Hepatocyte (in vitro differentiated cells): ENCODE data around the gene BAIAP2L1. TPM values are rescaled to one million over a fixed set of nuclear protein-coding genes. Genes with fewer than 3 reads are reported as not detected.

Experiments used
- DNase-seq: peaks from one replicate; pipeline ENCODE4 v3.0.0-alpha.2; 2016; ENCODE audit warnings: low spot score
- H2AFZ ChIP-seq: fragments of 200-600 bp; sonication (generic); 2 replicates; pipeline ENCODE4 v1.6.0; 2016; ENCODE audit warnings: antibody characterized with exemption, mild to moderate bottlenecking
- H3K27ac ChIP-seq: fragments of 200-600 bp; sonication (generic); 2 replicates; pipeline ENCODE4 v1.5.1; 2016; ENCODE audit warnings: mild to moderate bottlenecking
- H3K27me3 ChIP-seq: fragments of 200-600 bp; sonication (generic); 2 replicates; pipeline ENCODE4 v1.6.1; 2016
- H3K36me3 ChIP-seq: fragments of 200-600 bp; sonication (generic); replicated peaks from 2 replicates; pipeline ENCODE4 v1.5.1; 2016; ENCODE audit warnings: low read depth; ENCODE audit not compliant: insufficient read depth
- H3K4me1 ChIP-seq: fragments of 200-600 bp; sonication (generic); 2 replicates; pipeline ENCODE4 v1.5.1; 2016; ENCODE audit warnings: mild to moderate bottlenecking, moderate library complexity; ENCODE audit not compliant: insufficient read depth
- H3K4me2 ChIP-seq: fragments of 200-600 bp; sonication (generic); 2 replicates; pipeline ENCODE4 v1.6.0; 2016
- H3K4me3 ChIP-seq: fragments of 200-600 bp; sonication (generic); 2 replicates; pipeline ENCODE4 v1.5.1; 2016; ENCODE audit warnings: mild to moderate bottlenecking
- H3K79me2 ChIP-seq: fragments of 200-600 bp; sonication (generic); 2 replicates; pipeline ENCODE4 v1.6.0; 2017; ENCODE audit warnings: mild to moderate bottlenecking
- H3K9me2 ChIP-seq: fragments of 200-600 bp; sonication (generic); replicated peaks from 2 replicates; pipeline ENCODE4 v1.6.0; 2017; ENCODE audit warnings: mild to moderate bottlenecking; ENCODE audit not compliant: insufficient read depth
- H3K9me3 ChIP-seq: fragments of 200-600 bp; sonication (generic); 2 replicates; pipeline ENCODE4 v1.5.1; 2016; ENCODE audit warnings: low read depth, mild to moderate bottlenecking
- H4K20me1 ChIP-seq: fragments of 200-600 bp; sonication (generic); 2 replicates; pipeline ENCODE4 v1.6.0; 2016; ENCODE audit warnings: mild to moderate bottlenecking; ENCODE audit not compliant: insufficient read depth, poor library complexity, severe bottlenecking
- EZH2 ChIP-seq: fragments of 200-600 bp; sonication (generic); IDR thresholded peaks from 2 replicates; pipeline ENCODE4 v1.6.1; 2016; ENCODE audit warnings: antibody characterized with exemption, mild to moderate bottlenecking, borderline replicate concordance
- EZH2phosphoT487 ChIP-seq: fragments of 200-600 bp; sonication (generic); IDR thresholded peaks from one replicate; pipeline ENCODE4 v1.6.1; 2018; ENCODE audit warnings: antibody characterized with exemption, mild to moderate bottlenecking, low read depth, moderate library complexity; ENCODE audit not compliant: unreplicated experiment, severe bottlenecking
- WGBS: methylation state at CpG from one replicate; pipeline ENCODE4 v1.1.6; 2016; ENCODE audit warnings: low lambda C conversion rate; ENCODE audit errors: missing lambda C conversion rate; 5-methylcytosine and 5-hydroxymethylcytosine counted together
- polyA plus RNA-seq: library from polyadenylated mRNA; unstranded; fragments of >200 nt; fragmentation: Nextera tagmentation; extraction: Ambion mirVana; gene quantifications from 2 replicates; pipeline ENCODE4 v1.2.1, GENCODE V29; 2016
- total RNA-seq: library from RNA; depleted of rRNA; stranded (reverse); fragments of >200 nt; gene quantifications from 2 replicates; pipeline ENCODE4 v1.2.3, GENCODE V29; 2014
- TF ChIP-seq, protein P1 (sequence below): fragments of 200-600 bp; sonication (generic); IDR thresholded peaks from 2 replicates; pipeline ENCODE4 v1.5.1; 2016; ENCODE audit warnings: antibody characterized with exemption, mild to moderate bottlenecking; ENCODE audit not compliant: poor library complexity

The BAIAP2L1 gene
- total and polyA plus RNA-seq, 2 experiments from 2014 or later, result 25.4 to 32.0 TPM

GRCh38 chr7:98334081-98334480, 66.8 kb downstream of the BAIAP2L1 start:
- no peak overlapping the region for H2AFZ ChIP-seq
- H3K9me2 ChIP-seq, result no peaks in the 10 kb centered on the region
- no peaks in the 10 kb centered on the region for H3K36me3 ChIP-seq
- no peak overlapping the region for H3K27ac ChIP-seq
- H3K4me3 ChIP-seq, result no peak overlapping the region
- H3K4me1 ChIP-seq, result peaks cover 12% of the 10 kb centered on the region
- H3K27me3 ChIP-seq, result no peaks in the 10 kb centered on the region
- H4K20me1 ChIP-seq, result no peaks in the 10 kb centered on the region
- no peak overlapping the region for H3K4me2 ChIP-seq
- no peak for DNase-seq
- WGBS, result 50% methylated on average over 1 of the region's 1 CpG
- no peaks in the 10 kb centered on the region for H3K9me3 ChIP-seq
- H3K79me2 ChIP-seq, result peaks cover 2% of the 10 kb centered on the region
- TF ChIP-seq, protein P1, sequence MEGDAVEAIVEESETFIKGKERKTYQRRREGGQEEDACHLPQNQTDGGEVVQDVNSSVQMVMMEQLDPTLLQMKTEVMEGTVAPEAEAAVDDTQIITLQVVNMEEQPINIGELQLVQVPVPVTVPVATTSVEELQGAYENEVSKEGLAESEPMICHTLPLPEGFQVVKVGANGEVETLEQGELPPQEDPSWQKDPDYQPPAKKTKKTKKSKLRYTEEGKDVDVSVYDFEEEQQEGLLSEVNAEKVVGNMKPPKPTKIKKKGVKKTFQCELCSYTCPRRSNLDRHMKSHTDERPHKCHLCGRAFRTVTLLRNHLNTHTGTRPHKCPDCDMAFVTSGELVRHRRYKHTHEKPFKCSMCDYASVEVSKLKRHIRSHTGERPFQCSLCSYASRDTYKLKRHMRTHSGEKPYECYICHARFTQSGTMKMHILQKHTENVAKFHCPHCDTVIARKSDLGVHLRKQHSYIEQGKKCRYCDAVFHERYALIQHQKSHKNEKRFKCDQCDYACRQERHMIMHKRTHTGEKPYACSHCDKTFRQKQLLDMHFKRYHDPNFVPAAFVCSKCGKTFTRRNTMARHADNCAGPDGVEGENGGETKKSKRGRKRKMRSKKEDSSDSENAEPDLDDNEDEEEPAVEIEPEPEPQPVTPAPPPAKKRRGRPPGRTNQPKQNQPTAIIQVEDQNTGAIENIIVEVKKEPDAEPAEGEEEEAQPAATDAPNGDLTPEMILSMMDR, result no peak
- no peak for TF ChIP-seq EZH2phosphoT487
- no peak for TF ChIP-seq EZH2

GRCh38 chr7:98330926-98331529, 69.9 kb downstream of the BAIAP2L1 start:
- H3K79me2 ChIP-seq, result peaks cover 16% of the 10 kb centered on the region

DNA sequence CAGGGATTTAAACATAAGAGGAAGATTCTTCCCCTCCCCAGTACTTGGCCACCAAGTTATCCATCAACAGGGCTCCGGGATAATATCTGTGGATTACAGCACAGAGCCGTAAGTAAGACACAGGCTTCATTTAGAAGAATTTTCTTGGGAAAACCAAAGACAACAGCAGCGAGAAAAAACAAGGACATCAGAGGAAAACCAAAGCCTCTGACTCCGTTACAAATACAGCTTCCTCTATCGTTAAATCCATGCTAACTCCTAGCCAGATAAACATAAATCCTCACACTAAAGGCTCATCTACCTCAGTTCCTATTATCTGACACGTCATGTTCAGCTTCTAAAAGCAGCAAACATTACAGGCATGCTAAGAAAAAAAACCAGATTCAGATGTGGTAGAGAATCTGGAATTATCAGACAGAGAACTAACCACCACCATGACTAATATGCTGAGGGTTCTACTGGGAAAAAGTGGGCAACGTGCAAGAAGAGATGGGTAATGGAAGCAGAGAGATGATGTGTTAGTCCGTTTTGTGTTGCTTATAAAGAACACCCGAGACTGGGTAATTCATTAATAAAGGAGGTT, 71.0 kb downstream of the BAIAP2L1 start:
- H3K4me2 ChIP-seq, result peak overlapping the region; percentile 53
- no peak overlapping the region for H2AFZ ChIP-seq
- H3K27ac ChIP-seq, result peak overlapping the region; percentile 86
- no peaks in the 10 kb centered on the region for H3K9me3 ChIP-seq
- H3K36me3 ChIP-seq, result no peaks in the 10 kb centered on the region
- no peaks in the 10 kb centered on the region for H3K9me2 ChIP-seq
- 41% methylated on average over 9 of the region's 9 CpGs for WGBS
- H3K4me1 ChIP-seq, result peaks cover 18% of the 10 kb centered on the region
- TF ChIP-seq, protein P1, result no peak
- TF ChIP-seq EZH2, result no peak
- TF ChIP-seq EZH2phosphoT487, result no peak
- no peaks in the 10 kb centered on the region for H3K27me3 ChIP-seq
- DNase-seq, result peak; percentile 38
- no peaks in the 10 kb centered on the region for H4K20me1 ChIP-seq
- H3K4me3 ChIP-seq, result no peak overlapping the region
- peaks cover 26% of the 10 kb centered on the region for H3K79me2 ChIP-seq

More at GRCh38 chr7:98330926-98331529, 69.9 kb downstream of the BAIAP2L1 start:
- Histone ChIP-seq H3K4me1 (peaks cover 18% of the 10 kb centered on the region), H3K4me3 (no peak overlapping the region), H3K4me2 (no peak overlapping the region), H3K9me3 (no peaks in the 10 kb centered on the region), H4K20me1 (no peaks in the 10 kb centered on the region), H3K27ac (no peak overlapping the region), H3K36me3 (no peaks in the 10 kb centered on the region), H3K27me3 (no peaks in the 10 kb centered on the region), H2AFZ (no peak overlapping the region), H3K9me2 (no peaks in the 10 kb centered on the region)
- TF ChIP-seq, protein P1, result no peak
- TF ChIP-seq EZH2phosphoT487, result no peak
- TF ChIP-seq EZH2, result no peak
- WGBS, result 97% methylated on average over 5 of the region's 5 CpGs
- DNase-seq, result no peak
